GM12892 (cell line): ENCODE results near the gene OSBPL6.

Experiments used
- DNase-seq: peaks from one replicate; pipeline ENCODE4 v3.0.0; 2011; ENCODE audit not compliant: insufficient read length
- FAIRE-seq: peaks from 2 replicates; lab custom pipeline; 2011; peaks lifted over from hg19 to GRCh38; lab: Jason Lieb, UNC
- POLR2A ChIP-seq: IDR thresholded peaks from 2 replicates; pipeline ENCODE4 v1.6.1; 2011; ENCODE audit warnings: low read depth, low read length, control low read depth
- POLR2AphosphoS5 ChIP-seq: IDR thresholded peaks from 2 replicates; pipeline ENCODE4 v1.6.1; 2011; ENCODE audit warnings: low read depth, low read length, control low read depth
- TAF1 ChIP-seq: IDR thresholded peaks from 2 replicates; pipeline ENCODE4 v1.6.1; 2011; ENCODE audit warnings: low read depth, mild to moderate bottlenecking, control low read depth, low read length, borderline replicate concordance

Gene OSBPL6

DNA sequence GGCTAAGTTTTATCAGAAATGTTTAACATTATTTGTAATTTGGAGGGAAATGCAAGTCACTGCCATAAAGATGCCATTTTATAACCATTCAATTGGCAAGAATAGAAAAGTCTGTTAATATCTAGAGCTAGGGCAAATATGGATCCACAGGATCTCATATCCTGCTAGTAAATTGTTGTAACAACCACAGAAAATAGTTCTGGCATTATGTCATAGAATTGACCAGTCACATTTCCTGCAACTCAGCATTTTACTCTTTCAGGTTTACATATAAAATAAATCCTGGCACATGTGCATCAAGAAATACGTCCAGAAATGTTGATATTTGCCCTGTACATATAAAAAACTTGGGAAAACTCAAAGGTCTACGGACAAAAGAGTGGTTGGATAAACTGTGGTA lies 32.9 kb downstream of the OSBPL6 start:
- DNase-seq (no peak), FAIRE-seq (no peak)

GRCh38 chr2:178229927-178230326 lies 35.6 kb downstream of the OSBPL6 start:
- FAIRE-seq, result no peak
- no peak for TF ChIP-seq POLR2A
- TF ChIP-seq POLR2AphosphoS5, result no peak
- no peak for TF ChIP-seq TAF1
- DNase-seq, result no peak

More for the DNA sequence above, 32.9 kb downstream of the OSBPL6 start:
- no peak for TF ChIP-seq POLR2AphosphoS5

- DNase-seq (no peak), FAIRE-seq (no peak)
- TF ChIP-seq POLR2AphosphoS5 (no peak), POLR2A (no peak), TAF1 (no peak)
Measured at GRCh38 chr2:178230396-178230795, 36.1 kb downstream of the OSBPL6 start.

DNA sequence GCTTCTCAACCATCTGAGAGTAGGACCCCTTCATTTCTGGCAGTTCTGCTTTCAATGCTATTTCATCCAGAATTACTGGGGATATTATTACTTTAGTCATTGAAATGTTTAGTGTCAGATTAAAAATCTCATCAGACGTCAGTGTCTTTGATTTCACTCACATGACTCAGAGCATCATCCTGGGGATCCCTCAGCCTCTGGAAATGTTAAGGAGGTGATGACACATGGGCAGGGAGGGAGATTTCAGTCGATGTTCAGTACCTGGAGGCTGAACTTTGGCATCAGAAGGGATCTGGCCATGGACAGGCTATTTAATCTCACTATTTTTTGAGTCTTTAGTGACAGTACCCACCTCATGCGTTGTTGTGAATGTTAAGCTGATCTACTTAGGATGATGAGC lies 39.1 kb downstream of the OSBPL6 start:
- no peak for TF ChIP-seq TAF1
- FAIRE-seq (no peak), DNase-seq (no peak)

DNA sequence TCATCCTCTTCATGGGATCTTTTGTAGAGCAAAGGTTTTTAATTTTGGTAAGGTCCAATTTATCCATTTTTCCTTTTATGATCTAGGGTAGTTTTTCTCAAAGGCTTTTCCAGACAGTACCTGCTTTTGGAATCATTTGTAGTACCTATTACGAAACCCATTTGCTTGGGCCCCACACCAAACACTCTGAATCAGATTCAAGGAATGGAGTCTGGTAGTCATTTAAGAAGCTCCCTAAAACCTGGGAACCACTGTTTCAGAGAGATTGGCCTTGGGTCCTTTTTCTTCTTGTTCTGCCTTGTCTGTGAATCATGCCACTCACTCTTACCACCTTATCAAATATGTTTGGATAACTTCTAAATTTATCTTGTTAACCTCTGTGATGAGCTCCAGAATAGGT lies 40.3 kb downstream of the OSBPL6 start:
- no peak for FAIRE-seq
- TF ChIP-seq POLR2A (no peak), POLR2AphosphoS5 (no peak), TAF1 (no peak)
- DNase-seq, result no peak

GRCh38 chr2:178237488-178238153 lies 43.3 kb downstream of the OSBPL6 start:
- no peak for DNase-seq
- FAIRE-seq, result no peak

GRCh38 chr2:178238154-178238521 lies 43.8 kb downstream of the OSBPL6 start:
- FAIRE-seq, result no peak
- no peak for DNase-seq
- TF ChIP-seq POLR2A, result no peak
- no peak for TF ChIP-seq TAF1
- no peak for TF ChIP-seq POLR2AphosphoS5

More at GRCh38 chr2:178237488-178238153, 43.3 kb downstream of the OSBPL6 start:
- no peak for TF ChIP-seq POLR2AphosphoS5
- no peak for TF ChIP-seq TAF1
- no peak for TF ChIP-seq POLR2A

DNA sequence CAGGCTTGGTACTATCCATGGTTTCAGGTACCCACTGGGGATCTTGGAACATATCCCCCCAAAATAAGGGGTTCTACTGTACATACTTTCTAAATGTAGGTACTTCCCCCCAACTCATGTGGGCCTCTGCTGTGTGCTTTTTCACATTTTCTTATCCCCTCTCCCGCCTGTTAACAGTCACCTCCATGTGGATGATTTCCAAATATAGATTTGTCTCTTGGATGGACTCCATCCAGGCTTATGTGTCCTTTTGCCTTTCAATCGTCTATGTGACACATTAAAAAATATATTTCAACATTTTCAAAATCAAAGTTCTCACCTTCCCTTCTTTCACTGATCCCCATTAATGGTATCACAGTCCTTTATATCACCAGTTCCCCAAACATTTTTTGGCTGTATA lies 44.4 kb downstream of the OSBPL6 start:
- no peak for DNase-seq
- no peak for FAIRE-seq
- no peak for TF ChIP-seq POLR2A
- no peak for TF ChIP-seq TAF1
- TF ChIP-seq POLR2AphosphoS5, result no peak

- FAIRE-seq (no peak), DNase-seq (no peak)
- TF ChIP-seq POLR2A, result no peak
- TF ChIP-seq TAF1, result no peak
- TF ChIP-seq POLR2AphosphoS5, result no peak
Measured at GRCh38 chr2:178241844-178242551, 47.7 kb downstream of the OSBPL6 start.

DNA sequence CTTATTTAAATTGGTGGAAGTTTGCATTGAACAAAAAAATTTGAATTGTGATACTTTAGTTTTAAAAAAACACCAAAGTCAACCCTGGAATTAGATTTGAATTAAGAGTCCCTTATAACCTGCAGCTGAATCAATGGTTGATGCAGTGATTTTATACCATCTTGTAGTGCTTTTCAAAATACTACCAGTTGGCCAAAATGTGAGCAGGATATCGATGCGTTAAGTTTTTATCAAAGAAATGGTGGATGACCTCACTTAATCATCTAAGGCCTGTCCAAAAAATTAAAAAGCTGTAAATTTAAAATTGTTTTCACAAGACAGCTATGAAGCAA lies 48.2 kb downstream of the OSBPL6 start:
- FAIRE-seq (no peak), DNase-seq (no peak)
- TF ChIP-seq TAF1, result no peak
- TF ChIP-seq POLR2A, result no peak
- TF ChIP-seq POLR2AphosphoS5, result no peak

GRCh38 chr2:178243961-178244360 lies 49.6 kb downstream of the OSBPL6 start:
- TF ChIP-seq POLR2A (no peak), TAF1 (no peak), POLR2AphosphoS5 (no peak)
- DNase-seq (no peak), FAIRE-seq (no peak)

DNA sequence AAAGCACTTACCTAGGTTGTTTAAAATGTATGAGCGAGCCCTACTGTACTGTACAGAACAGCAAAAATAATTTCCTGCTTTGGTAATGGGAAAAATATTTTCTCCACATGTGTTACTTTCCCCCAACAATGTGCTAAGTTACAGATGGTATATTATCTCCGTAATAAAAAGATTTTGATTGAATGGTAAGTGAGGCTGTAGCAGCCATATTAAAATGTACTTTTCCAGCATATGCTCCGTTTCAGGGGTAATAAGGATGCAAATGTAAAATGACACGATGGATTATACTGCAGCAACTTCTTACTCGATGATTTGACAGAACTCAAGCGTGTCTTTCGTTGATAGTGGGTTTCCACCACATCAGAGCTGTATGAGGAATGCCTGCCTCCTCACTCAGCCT lies 50.5 kb downstream of the OSBPL6 start:
- DNase-seq (no peak), FAIRE-seq (no peak)
- TF ChIP-seq TAF1 (no peak), POLR2A (no peak), POLR2AphosphoS5 (no peak)

- TF ChIP-seq POLR2AphosphoS5, result no peak
- TF ChIP-seq POLR2A, result no peak
- TF ChIP-seq TAF1, result no peak
- DNase-seq (no peak), FAIRE-seq (no peak)
Measured at GRCh38 chr2:178246696-178247095, 52.4 kb downstream of the OSBPL6 start.
